NCI-H345 treated with DMSO at 0.1 percent for 48 hours (cell line): ENCODE measurements around the gene LRIT2.
A peak's percentile ranks its signal among the peaks of the same experiment; 100 is the strongest.

Experiments
- DNase-seq: peaks from one replicate; lab custom pipeline; 2025; ENCODE audit not compliant: unreplicated experiment; lab: John Stamatoyannopoulos, UW

The LRIT2 gene

DNA sequence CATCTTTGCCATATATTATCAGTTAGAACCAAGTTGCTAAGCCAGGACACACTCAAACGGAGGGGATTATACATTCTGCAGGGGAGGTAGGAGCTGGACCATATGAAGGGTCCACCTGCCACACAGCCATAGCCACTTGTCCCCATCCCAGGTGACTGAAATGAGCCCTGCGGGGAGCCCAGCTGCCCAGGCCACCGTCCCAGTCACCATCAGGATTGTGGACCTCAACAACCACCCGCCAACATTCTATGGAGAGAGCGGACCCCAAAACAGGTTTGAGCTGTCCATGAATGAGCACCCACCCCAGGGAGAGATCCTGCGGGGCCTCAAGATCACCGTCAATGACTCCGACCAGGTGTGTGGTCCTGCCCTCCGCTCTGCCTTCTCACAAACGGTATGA lies 17.3 kb downstream of the LRIT2 start:
- no peak for DNase-seq

DNA sequence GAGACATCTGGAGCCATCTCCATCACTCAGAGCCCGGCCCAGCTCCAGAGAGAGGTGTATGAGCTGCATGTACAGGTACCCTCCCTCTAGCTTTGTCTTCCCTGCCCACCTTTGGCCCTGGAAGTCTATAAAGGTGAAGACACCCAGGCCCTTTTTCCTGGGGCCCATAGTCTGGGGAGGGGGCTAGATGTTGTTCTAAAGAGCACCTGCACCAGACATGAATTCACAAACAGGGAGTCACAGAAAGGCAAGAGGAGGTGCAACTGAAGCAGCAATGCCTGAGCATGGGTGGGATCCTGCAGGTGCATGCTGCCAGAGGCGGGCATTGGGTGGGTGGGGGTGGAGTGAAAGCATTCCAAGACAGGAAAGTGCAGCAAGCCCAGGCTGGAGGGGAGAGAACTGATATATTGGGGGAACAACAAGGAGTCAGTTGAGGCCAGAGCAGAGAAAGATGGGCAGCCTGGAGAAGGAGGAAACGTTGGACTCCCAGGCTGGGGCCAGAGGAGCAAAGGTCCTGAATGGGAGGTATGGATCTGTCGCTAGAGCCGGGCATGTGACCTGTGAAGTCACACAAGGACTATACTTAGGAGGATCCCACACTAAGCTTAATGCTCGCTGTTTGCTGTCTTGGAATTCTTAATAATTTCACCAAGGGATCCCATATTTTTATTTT lies 19.4 kb downstream of the LRIT2 start:
- DNase-seq = no peak

DNA sequence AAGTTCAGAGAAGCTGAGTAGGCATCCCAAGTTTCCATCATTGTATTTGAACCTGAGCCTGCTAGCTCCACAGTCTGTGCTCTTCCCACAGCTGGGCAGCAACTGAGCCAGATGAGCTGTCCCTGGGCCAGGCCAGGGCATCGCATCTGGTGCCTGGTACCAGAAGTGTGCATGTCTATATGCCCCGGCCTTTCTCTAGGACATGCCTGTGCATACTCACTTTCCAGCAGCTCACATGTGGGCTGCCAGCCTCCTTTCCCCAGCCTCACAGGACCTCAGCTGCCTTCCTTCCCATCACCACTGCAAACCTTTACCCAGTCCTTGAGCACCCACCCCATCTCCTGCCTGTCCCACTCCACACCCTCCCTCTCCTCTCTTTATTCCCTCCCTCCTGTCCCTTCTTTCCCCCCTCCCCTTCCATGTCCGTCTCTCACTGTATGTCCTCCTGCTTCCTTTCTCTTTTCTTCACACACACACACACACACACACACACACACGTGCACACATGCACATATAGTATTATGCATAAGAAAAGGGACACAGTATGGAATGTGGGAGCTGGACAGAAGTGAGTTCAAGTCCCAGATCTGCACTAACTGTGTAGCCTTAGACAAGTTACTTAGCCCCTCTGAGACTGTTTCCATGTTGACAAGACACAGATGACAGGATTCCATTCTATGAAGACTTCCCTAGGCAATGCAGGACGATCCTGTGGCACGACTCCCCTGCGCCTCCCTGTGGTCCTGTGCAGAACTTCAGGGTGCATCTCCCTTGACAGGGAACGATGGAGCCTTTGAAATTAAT lies 20.1 kb downstream of the LRIT2 start:
- peak; percentile 32 for DNase-seq

DNA sequence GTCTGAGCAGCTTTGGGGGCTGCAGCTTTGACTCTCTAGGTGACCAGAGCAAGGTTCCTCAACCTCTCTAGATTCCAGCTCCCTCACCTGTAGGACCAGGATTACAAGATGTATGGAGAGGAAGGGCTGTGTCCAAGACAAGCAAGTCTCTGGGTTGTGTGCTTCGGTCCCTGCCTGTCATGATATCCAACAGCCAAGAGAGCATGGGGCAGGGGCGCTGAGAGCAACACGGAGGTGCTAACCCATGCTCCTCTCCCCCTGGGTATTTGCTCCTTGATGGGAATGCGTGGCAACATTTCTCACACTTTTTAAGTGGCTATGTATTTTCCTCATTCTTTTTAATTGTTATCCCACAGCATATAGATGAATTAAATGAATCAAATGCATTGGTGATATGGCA lies 20.7 kb downstream of the LRIT2 start:
- no peak for DNase-seq

DNA sequence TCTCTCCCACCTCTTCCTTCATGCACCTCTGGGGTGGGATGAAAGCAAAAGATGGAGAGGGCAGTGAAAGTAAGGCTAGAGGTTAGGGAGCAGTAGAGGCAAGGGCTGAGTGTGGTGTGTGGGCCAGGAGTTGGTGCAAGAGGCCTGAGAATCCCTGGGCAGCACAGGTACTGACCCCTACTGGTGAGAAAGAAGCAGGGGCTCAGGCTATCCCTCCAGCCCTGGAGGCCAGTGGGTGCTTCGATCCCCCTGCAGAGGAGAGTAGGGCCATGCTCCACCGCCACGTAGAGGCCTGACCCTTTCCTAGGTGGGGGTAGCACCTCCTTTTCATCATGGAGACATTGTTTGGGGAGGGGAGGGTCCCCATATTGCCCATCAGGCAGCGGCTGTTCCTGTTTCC lies 21.2 kb downstream of the LRIT2 start:
- no peak for DNase-seq

DNA sequence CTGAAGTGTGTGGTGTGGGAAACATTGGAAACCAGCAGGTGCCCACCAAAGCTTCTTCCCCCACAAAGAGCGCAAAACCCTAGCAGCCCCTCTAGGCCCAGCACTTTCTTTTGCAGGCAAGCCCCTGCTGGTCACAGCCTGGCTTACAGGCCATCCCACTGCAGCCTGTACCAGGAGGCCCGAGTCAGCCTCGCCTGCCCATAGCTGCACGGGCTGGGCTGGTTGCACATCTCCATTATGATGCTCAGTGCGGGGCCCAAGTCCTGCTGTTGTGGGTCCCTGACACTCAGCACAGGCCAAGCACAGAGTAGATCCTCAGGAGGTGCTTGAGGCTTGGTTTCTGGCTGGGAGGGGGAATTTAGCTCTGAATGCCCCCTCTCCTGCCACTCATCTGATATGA lies 23.0 kb downstream of the LRIT2 start:
- DNase-seq = no peak

DNA sequence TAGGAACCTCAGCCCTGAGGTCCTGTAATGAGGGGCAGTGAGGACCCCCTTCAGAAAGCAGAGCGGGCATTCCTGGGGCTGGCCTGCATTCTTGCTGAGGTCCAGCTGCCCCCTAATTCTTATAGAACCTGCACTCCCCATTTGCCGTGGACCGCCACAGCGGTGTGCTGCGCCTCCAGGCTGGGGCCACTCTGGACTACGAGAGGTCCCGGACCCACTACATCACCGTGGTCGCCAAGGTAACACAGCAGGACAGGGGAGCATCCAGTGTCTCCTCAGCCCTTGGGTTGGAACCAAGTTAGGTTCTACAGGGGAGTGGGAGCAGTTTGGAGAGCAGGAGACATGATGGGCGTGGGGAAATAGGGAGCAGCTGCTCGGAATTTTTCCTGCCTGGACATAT lies 23.7 kb downstream of the LRIT2 start:
- no peak for DNase-seq

DNA sequence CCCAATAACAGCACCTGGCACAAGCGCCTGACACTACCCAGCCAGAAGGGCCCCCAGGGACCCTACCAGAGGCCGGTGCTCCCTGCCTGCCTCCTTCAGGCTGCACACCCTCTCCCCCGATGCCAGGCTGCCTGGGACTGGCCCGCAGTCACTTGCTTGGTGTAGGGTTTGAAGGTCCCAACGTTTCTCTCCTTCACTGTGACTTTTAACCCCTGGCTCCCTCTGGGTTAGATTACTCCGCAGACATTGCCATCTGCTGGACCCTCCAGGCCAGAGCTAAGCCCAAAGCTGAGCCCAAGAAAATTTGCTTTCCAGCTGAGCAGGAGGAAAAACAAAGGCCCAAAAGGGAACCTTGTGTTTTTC lies 24.1 kb downstream of the LRIT2 start:
- no peak for DNase-seq

DNA sequence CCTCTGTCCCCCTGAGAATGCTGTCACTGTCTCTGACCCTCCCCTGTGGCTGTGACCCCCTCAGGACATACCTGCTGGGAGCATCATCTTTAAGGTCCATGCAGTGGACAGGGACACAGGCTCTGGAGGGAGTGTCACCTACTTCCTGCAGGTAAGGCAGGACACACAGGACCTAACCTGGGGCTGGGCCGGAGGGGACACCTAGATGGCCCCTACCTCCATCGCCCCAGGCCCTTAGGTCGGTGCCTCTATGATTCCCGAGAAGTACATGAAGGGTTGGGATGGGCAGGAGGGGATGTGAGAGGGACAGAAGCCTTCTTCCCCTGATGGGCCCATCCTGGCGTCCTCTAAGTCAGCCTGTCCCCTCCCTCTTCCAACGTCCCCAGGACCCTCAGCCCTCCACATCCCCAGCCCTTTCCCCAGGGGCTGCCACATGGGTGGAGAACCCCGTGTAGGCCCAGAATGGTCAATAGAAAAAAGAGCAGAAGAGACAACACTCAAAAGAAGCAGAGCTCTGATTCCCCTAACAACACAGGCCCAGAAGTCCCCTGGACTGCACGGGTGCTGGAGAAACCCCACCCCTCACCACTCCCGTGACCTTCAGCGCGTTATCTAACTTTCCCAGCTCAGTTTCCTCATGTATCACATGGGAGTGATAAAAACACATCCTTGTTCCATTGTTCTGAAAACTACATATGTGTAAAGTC lies 24.7 kb downstream of the LRIT2 start:
- no peak for DNase-seq

DNA sequence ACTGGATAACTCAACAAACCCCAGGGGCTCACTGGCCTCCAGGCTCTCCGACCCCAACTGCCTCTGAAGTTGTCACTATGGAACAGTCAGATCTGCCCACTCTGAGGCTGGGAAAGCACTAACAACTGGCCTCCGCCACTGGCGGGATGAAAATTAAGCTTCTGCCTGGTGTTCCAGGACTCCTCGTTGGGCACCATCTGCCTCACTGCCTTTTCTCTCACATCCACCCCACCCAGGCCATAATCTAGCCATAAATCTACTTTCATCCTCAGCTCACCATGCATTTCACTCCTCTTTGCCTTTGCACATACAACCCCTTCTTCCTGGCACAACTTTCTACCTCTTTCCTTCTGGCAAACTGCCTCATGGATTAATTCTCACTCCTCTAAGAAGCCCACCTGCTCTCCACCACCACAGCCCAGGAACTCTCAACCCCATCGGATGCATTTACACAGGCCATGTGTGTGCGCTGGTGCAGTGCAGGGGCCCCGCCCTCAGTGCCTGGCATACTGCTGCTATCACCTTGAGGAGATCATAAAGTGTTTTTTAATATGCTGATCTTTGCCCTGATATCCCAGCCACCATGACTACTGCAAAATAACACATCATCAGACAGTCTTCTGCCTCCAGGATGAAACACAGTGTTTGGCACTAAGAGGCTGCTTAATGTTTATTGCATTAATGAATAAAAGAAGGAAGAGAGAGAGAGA lies 27.0 kb downstream of the LRIT2 start:
- no peak for DNase-seq

DNA sequence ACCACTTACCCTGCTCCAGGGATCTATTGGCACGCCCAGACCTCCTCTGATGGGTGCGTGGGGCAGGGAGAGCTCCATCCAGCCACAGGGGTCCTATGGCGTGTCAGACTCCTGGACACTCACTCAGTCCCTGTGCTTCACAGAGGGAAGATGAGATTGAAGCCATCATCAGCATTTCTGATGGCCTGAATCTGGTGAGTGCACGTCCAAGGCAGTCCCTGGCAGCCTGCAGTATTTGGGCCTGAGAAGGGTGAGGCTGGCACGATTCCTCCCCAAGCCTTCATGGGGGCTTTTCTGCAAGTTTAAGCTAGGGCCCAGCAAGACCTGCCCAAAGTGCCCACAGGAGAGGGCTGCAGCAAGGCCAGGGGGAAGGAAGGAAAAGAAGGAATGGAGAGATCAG lies 27.7 kb downstream of the LRIT2 start:
- no peak for DNase-seq

DNA sequence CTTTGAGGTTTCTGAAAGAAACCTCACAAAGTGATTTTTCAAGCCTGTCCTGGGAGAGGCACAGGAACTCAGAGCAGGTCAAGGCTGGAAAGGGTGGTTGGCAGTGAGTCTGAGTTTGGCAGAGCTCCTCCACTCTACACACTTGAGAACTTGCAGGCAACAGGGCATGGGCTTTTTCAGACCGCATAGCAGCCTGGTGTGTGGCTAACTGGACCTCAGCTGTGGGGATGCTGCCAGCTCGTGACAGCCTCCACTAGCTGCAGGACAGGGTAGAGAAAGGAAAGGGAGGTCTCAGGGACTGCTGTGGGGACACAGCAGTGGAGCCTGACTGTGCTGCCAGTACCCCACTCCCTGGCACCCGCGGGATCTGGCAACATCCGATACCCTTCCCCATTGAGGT lies 28.4 kb downstream of the LRIT2 start:
- no peak for DNase-seq

DNA sequence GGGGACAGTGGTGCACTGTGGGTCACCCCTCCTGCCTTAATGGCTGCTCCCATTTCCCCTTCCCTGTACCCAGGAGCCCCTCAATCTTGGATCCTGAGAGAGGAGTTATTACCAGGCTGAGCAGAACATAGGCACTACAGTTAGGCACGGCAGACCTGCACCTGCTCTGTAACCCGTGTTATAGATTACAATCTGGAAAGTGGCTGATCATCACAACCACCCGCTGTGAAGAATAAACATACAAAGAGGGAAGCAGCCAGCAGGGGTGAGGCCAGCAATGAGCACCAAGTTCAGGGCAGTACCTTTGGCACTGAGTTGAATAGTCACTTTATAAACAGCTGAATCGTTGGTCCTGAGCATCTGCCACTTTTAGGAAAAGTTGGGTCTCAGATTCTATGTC lies 29.3 kb downstream of the LRIT2 start:
- DNase-seq = peak; percentile 74

DNA sequence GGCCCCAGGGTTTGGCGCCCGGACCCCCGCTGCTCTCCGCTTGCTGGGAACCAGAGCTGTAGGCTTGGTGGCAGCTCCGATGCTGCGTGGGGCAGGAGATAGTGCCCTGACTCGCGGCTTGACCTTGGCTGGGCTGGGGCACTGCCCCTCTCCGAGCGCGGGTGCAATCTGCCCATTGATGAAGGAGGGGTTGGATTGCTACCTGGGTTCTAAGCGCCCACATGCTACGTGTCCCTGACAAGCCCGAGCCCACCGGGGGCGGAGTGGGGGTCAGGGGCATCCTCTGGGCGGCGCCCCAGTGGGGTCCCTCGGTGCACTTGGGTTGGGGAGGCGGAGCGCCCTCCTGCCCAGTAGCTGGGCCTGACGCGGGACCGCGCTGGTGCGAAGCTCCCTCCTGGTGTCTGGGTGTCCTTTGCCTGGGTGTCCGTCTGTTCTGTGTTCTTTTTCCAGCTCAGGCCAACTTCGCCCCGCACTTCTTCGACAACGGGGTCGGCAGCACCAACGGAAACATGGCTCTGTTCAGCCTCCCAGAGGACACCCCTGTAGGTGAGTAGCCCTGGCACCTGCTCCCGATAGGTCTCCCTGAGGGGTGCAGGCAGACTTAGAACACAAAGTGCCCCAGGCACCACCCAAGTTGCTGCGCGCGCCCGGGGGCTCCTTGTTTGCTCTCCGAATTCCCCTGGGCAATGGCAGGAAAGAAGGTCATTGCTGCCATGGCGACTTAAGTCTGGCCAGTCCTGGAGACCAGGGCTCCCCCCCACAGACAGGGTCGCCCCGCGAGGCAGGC lies 30.1 kb downstream of the LRIT2 start:
- peak; percentile 5 for DNase-seq

DNA sequence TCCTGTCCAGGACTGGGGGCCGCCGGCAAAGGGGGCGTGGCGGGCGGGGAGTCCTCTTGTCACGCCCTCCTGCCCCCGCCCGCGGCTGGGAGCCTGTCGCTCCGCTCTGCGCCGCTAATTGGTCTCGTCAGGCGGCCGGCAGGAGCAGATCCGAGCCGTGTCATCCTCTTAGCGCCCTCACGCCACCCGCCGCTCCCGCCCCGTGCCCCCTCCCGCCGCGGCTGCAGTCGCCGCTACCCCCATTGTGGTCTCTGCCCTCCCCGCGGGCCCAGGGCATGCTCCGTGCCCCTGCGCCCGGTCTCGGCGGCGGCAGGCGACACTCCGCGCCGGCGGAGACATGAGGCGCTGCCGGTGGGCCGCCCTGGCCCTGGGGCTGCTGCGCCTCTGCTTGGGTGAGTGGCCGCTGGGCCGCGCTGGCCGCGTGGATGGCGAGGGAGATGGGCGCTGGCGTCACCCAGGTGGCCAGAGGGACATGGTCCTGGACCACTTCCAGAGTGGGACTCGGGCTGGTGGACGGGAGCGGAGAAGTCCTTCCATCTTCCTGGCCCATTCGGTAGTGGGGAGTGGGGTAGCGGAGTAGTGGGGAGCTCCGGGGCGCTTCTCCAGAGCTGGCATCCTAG lies 30.8 kb downstream of the LRIT2 start, which contains the start of gene CDHR1:
Gene CDHR1, plus strand, starts transcription at position 114 of the 620 bp plus-strand sequence. Its CDS starts 224 bp downstream, at position 338.
- no peak for DNase-seq

DNA sequence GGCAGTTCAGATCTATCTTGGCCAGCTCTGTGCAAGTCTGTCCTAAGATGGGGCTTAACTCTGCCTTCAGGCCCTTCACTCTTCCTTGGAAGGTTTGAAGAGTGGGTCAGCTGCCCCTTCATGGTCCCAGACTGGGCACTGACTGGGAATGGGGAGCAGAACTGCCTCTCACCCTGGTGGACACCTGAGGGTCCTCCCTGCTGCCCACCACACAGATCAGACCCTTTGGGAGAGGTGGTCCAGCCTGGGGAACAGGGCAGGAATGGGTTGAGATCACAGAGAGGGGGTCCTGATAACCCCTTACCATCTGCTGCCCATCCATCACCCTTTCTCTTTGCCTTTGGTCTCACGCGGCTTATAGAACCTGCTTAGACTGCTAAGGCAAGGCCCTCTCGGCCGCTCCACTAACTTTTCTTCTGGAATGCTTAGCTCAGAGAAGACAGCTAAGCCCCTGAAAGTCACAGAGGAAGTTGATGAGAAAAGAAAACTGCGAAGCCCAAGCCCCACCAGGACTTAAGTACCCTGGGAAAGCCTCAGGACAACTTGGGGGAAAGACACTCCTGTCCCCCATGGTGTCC lies 31.4 kb downstream of the LRIT2 start:
- no peak for DNase-seq

DNA sequence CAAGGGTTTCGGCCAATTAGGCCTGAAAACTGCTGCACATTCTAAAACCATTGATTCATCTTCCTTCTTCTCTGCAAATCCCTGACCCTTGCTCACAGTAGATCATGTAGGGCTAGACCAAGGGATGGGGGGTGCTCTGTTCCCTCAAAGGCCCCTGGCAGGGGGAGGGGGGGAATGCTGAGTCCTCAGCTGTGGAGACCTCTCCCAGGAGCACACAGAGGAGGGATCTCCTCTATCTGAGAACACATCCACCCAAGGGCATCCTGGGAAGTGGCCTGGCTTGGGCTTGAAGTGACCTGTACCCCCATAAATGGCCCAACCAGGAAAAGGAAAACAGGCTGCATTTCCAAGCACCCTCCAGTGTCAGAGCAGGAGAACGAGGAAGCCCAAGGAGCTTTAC lies 32.0 kb downstream of the LRIT2 start:
- DNase-seq = no peak

DNA sequence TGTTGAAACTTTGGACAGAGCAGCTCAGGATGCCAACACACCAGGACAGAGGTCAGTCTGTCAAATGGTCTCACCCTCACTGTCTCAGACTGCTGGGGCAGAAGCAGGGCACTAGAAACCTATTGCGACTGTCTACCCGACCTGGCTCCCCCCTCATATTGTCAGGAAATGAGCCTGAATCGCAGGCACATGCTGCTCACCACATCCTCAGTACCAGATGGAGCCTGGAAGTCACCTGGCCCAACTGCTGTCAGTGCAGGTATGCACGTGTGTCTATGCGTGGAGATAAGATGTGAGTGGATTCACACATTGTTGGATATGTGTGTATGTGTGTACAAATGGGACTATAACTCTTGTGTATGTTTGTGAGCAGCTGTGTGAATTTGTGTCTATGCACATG lies 34.2 kb downstream of the LRIT2 start:
- no peak for DNase-seq

DNA sequence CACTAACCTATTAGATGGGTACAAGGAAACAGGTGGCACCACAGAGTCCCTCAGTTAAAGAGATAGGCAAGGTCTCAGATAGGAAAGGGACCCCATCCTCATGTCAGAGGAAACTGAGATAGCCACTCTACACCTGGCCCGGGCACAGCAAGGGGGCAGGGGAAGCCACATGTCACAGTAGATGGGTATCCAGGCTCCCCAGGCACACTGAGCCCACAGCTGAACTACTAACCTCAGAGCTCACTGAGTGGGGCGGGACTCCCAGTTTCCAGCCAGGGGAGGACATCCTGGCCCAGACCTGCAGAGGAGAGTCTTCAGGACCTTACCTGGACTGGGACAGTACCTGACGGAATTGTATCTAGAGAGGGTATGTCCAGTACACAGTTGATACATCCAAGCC lies 34.7 kb downstream of the LRIT2 start:
- DNase-seq = no peak

DNA sequence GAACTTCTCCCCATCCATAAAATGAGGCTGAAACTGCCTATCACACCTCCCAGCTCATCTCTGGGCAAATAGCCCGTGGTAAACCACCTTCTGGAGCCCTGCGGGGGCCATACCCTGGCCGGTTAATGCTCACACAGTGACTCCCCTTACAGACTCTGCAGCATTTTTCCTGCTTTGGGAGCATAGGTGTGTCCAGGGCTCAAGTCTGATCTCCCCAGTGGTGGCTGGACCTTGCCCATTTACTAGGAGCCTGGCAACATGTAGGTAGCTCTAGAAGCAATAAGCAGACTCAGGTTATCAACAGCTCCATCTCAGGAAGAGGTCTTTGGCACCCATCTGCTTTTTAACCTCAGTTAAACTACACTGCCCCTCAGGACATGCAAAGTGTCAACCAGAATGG lies 36.5 kb downstream of the LRIT2 start:
- DNase-seq = no peak
